ENCODE data around the gene CFAP53.

DNA sequence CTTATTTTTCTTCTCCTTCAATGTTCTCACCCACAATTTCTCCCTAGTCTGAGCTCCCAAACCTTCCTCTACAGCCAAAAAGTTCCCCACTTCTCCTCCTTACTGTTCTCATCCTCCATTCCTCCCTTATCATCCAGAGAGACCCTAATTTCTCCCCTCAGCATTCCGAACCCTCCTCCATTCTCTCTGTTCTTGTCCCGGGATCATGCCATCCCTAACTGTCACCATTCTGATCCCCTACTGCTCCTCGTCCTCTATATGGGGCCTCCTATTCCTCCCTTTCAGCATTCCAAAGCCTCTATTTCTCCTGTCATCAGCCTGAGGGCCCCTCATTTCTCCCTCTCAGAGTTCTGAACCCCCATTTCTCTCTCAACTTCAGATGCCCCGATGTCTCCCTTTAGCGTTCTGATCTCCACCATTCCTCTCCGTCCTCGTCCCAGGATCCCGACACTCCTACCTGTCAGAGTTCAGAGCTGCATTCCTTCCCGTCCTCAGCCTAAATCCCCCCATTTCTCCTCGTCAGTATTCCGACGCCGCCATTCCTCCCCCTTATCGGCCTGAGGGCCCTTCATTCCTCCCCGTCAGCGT is 14.5 kb upstream of the CFAP53 start:
- no peak for TF ChIP-seq TARDBP (IDR thresholded peaks at IDR 0.05)
- TF ChIP-seq, protein P1, sequence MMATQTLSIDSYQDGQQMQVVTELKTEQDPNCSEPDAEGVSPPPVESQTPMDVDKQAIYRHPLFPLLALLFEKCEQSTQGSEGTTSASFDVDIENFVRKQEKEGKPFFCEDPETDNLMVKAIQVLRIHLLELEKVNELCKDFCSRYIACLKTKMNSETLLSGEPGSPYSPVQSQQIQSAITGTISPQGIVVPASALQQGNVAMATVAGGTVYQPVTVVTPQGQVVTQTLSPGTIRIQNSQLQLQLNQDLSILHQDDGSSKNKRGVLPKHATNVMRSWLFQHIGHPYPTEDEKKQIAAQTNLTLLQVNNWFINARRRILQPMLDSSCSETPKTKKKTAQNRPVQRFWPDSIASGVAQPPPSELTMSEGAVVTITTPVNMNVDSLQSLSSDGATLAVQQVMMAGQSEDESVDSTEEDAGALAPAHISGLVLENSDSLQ (IDR thresholded peaks at IDR 0.05): no peak
- no peak for TF ChIP-seq ZNF384 (IDR thresholded peaks at IDR 0.05)
- TF ChIP-seq SP1 (IDR thresholded peaks at IDR 0.05): no peak
